Tibial artery (tissue), 4 donors: ENCODE results near the gene BOC.
A peak's percentile ranks its signal among the peaks of the same experiment; 100 is the strongest.
"Not testable (repeated sequence)": the region's sequence is repeated elsewhere in the genome, so short reads cannot be mapped to it uniquely, and the experiment has no call there.

ENCODE experiments used
- DNase-seq, 2 donors: peaks; one replicate each; pipeline ENCODE4 v3.0.0-alpha.2; 2019
- H3K27ac ChIP-seq, 2 donors: fragments of 200-600 bp; sonication (generic) in 1 of 2; 1 replicate in 1 of 2; 2 replicates in 1 of 2; pipeline ENCODE4 v1.5.1; 2018 to 2019; ENCODE audit warnings: mild to moderate bottlenecking in 1 of 2
- H3K27me3 ChIP-seq, 2 donors: fragments of 200-600 bp; sonication (generic) in 1 of 2; one replicate each; pipeline versions ENCODE4 v1.5.1 to v1.6.0; 2016 to 2019
- H3K36me3 ChIP-seq, 3 donors: fragments of 200-600 bp; sonication (generic) in 2 of 3; one replicate each; pipeline ENCODE4 v1.5.1; 2016 to 2019; ENCODE audit warnings: mild to moderate bottlenecking in 2 of 3
- H3K4me1 ChIP-seq, 4 donors: fragments of 200-600 bp; sonication (generic) in 2 of 4; 1 replicate in 3 of 4; 2 replicates in 1 of 4; pipeline ENCODE4 v1.5.1; 2016 to 2019
- H3K4me3 ChIP-seq, 2 donors: fragments of 200-600 bp; sonication (generic) in 1 of 2; 1 replicate in 1 of 2; 2 replicates in 1 of 2; pipeline ENCODE4 v1.5.1; 2018 to 2019; ENCODE audit warnings: mild to moderate bottlenecking in 2 of 2
- H3K9me3 ChIP-seq, 3 donors: fragments of 200-600 bp; sonication (generic) in 1 of 3; one replicate each; pipeline ENCODE4 v1.5.1; 2016 to 2019
- intact Hi-C: fragments of 100-400 bp; cut with DNase I; formaldehyde crosslinking; loops from one replicate; pipeline ENCODE4 v1.15.0; 2023; ENCODE audit warnings: low total_unique reads
- TF ChIP-seq, protein P1 (sequence below), 2 experiments: fragments of 200-600 bp in 1 of 2; fragments of 450-650 bp in 1 of 2; IDR thresholded peaks; one replicate each; pipeline ENCODE4 v1.5.1; 2017 to 2019; ENCODE audit warnings: antibody characterized with exemption in 2 of 2, mild to moderate bottlenecking in 1 of 2, moderate library complexity in 1 of 2

The BOC gene

GRCh38 chr3:113166719-113167492 is 44.5 kb upstream of the BOC start:
- H3K36me3 ChIP-seq, result no peaks in the 10 kb centered on the region
- H3K4me3 ChIP-seq, result no peak overlapping the region
- peak; percentile 50 to 69 for DNase-seq
- TF ChIP-seq, protein P1, sequence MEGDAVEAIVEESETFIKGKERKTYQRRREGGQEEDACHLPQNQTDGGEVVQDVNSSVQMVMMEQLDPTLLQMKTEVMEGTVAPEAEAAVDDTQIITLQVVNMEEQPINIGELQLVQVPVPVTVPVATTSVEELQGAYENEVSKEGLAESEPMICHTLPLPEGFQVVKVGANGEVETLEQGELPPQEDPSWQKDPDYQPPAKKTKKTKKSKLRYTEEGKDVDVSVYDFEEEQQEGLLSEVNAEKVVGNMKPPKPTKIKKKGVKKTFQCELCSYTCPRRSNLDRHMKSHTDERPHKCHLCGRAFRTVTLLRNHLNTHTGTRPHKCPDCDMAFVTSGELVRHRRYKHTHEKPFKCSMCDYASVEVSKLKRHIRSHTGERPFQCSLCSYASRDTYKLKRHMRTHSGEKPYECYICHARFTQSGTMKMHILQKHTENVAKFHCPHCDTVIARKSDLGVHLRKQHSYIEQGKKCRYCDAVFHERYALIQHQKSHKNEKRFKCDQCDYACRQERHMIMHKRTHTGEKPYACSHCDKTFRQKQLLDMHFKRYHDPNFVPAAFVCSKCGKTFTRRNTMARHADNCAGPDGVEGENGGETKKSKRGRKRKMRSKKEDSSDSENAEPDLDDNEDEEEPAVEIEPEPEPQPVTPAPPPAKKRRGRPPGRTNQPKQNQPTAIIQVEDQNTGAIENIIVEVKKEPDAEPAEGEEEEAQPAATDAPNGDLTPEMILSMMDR (IDR thresholded peaks at IDR 0.05), result no peak
- peaks cover 0 to 28% (median 18%) of the 10 kb centered on the region in 4 donors for H3K4me1 ChIP-seq
- no peaks in the 10 kb centered on the region for H3K27me3 ChIP-seq
- H3K9me3 ChIP-seq, result no peaks in the 10 kb centered on the region
- intact Hi-C loops, result no loop called here
- peak overlapping the region; percentile 32 to 59 for H3K27ac ChIP-seq

- Histone ChIP-seq H3K27ac (peak overlapping the region in 1 of 2 donors; percentile 15), H3K27me3 (no peaks in the 10 kb centered on the region), H3K36me3 (no peaks in the 10 kb centered on the region), H3K9me3 (no peaks in the 10 kb centered on the region), H3K4me1 (peaks cover 0 to 28% (median 18%) of the 10 kb centered on the region in 4 donors), H3K4me3 (no peak overlapping the region)
- TF ChIP-seq, protein P1 (IDR thresholded peaks at IDR 0.05), result no peak
- intact Hi-C loops, result no loop called here
- peak in 1 of 2 donors; percentile 47 for DNase-seq
Observed at GRCh38 chr3:113167825-113168801, 43.2 kb upstream of the BOC start.

- Histone ChIP-seq H3K4me1 (peaks cover 0 to 28% (median 18%) of the 10 kb centered on the region in 4 donors), H3K4me3 (no peak overlapping the region), H3K9me3 (no peaks in the 10 kb centered on the region), H3K27ac (no peak overlapping the region), H3K36me3 (no peaks in the 10 kb centered on the region), H3K27me3 (no peaks in the 10 kb centered on the region)
- TF ChIP-seq, protein P1 (IDR thresholded peaks at IDR 0.05), result no peak
- DNase-seq, result no peak
- intact Hi-C loops, result no loop called here
Observed at GRCh38 chr3:113169891-113170452, 41.4 kb upstream of the BOC start.

DNA sequence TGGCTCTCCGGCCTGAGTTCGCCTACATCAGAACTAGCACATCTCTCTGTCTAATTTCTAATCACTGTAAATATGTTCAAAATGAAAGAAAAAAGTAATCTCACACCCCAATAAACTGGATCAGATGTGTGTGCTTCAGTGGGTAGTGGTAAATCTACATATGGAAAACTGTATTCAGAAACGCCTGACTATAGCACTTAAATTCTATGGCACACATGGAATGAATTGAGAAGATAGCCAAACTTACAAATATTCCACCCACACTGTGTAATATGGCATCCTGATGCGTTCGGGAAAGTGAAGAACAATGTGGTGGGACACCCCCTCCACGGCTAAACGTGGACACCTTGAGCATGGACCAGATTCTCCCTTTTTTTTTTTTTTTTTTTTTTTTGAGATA is 40.6 kb upstream of the BOC start:
- intact Hi-C loops, result no loop called here
- Histone ChIP-seq H3K4me3 (no peak overlapping the region), H3K27me3 (no peaks in the 10 kb centered on the region), H3K4me1 (peaks cover 0 to 28% (median 18%) of the 10 kb centered on the region in 4 donors), H3K27ac (no peak overlapping the region), H3K9me3 (no peaks in the 10 kb centered on the region), H3K36me3 (no peaks in the 10 kb centered on the region)
- DNase-seq, result no peak
- TF ChIP-seq, protein P1 (IDR thresholded peaks at IDR 0.05), result no peak

- intact Hi-C loops, H3K9me3 ChIP-seq, H3K36me3 ChIP-seq, H3K4me3 ChIP-seq, DNase-seq, H3K27me3 ChIP-seq, H3K27ac ChIP-seq: not testable (repeated sequence)
- H3K4me1 ChIP-seq, result peaks cover 0 to 20% (median 12%) of the 10 kb centered on the region in 4 donors
Observed at GRCh38 chr3:113171675-113172300, 39.6 kb upstream of the BOC start.
